Measurements from ENCODE around the gene SPSB3.

Gene SPSB3

DNA sequence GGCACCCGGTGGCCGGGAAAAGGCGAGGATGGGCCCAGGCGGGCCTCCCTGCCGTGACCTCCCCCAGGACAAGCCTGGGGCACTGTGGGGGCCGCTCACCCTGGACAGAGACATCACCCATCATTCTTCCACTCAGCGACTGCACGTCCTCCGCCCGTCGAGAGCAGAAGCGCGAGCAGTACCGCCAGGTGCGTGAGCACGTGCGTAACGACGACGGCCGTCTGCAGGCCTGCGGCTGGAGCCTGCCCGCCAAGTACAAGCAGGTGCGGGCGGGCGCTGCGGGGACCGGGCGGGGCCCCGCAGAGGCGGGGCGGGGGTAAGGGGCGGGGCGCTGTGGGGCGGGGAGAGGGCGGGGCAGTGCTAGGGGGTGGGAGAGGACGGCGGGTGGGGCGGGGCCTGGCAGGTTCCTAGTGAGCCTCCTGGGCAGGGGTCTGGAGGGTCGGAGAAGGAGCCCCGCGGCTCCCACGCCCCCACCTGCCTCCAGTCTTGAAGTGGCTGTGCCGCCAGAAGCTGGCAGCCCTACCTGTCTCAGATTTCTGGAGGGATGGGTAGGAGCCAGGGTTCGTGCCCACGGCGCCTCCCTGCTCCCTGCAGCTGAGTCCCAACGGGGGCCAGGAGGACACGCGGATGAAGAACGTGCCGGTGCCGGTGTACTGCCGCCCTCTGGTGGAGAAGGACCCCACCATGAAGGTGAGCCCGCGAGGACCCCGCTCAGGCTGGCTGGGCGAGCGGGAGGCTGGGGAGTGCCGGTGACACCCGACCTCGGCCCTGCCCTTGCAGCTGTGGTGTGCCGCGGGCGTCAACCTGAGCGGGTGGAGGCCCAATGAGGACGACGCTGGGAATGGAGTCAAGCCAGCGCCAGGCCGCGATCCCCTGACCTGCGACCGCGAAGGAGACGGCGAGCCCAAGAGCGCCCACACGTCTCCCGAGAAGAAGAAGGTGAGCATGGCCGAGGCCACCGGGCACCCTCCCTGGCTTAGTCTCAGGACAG lies 18.6 kb downstream of the SPSB3 start:
- DNase-seq (ENCODE audit: low spot score) = no peak

DNA sequence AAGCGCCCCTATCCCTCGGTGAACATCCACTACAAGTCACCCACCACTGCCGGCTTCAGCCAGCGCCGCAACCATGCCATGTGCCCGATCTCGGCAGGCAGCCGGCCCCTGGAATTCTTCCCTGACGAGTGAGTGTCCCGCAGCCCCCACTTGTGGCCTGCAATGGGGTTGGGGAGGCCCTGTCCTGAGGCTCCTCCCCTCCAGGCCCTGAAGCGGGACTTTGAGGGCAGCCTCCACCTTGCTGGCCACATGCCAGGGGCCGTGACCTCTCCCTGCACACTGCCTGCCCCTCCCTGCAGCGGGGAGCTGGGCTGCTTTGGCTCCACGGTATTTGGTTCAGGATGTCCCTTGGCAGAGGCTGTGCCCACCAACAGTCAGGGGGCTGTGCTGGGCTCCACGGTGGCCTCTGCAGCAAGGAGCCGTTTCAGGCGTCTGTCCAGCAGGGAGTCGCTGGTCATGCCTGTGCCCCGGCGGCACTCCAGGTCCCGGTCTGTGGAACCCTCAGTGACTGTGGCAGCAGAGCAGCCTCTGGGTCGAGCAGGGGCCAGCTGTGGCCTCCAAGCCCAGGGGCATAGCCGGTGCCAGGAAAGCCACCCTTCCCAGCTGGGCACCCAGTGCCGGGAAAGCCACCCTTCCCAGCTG lies 19.4 kb downstream of the SPSB3 start:
- DNase-seq (ENCODE audit: low spot score) = no peak

DNA sequence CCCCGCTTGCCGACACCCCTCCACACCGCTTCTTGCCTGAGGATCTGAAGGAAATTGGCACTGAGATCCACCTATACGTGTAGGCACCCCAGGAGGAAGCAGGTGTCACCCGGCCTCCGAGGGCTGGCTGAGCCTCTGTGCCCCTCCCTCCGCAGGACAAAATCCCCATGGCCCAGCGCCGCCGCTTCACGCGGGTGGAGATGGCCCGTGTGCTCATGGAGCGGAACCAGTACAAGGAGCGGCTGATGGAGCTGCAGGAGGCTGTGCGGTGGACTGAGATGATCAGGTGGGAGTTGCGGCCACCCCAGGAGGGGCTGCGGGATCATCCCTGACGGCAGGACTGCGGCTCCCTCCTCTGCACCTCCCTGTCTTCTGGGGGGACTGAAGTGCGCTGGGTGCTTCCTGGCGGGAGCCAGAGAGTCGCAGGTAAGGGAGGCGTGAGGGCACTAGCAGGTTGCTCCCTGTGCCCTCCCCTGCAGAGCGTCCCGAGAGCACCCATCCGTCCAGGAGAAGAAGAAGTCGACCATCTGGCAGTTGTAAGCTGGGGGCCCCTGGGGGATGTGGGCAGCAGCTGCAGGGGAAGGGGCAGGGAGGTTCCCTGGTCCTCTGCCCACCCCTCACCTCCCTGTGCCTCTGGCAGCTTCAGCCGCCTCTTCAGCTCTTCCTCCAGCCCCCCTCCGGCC lies 20.0 kb downstream of the SPSB3 start:
- DNase-seq (ENCODE audit: low spot score) = no peak

DNA sequence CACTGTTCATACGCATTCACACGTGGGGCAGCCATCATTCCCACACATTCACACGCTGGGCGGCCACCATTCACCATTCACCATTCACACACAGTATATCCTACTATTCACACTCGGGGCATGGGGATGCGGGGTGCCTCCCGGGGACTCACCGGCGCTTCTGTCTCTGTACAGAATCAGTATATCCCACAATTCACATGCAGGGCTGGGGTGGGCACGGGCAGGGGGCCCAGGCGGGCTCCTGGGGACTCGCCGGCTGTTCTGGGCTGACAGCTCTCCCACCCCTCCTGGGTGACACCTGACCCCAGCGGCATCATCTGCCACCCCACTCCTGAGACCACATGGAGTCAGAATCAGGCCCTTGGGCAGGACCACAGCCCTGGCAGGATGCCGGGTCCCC lies 20.6 kb downstream of the SPSB3 start:
- DNase-seq (ENCODE audit: low spot score) = no peak

DNA sequence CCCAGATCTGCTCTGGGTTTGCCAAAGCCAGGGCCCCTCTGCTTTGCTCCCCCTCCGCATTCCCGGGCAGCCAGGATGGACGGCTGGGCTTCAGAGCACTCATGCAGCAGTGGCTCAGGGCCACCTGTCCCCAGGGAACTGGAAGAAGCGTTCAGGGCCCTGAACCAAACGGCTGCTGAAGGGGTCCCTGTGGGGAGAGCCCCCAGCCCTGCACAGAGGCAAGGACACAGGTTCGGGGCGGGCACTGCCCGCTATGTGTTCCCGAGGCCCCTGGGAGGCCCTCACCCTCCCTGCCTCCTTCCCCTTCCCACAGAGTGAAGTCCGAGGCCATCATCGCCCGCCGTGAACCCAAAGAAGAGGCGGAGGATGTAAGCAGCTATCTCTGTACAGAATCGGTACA lies 21.5 kb downstream of the SPSB3 start:
- no peak for DNase-seq (ENCODE audit: low spot score)

DNA sequence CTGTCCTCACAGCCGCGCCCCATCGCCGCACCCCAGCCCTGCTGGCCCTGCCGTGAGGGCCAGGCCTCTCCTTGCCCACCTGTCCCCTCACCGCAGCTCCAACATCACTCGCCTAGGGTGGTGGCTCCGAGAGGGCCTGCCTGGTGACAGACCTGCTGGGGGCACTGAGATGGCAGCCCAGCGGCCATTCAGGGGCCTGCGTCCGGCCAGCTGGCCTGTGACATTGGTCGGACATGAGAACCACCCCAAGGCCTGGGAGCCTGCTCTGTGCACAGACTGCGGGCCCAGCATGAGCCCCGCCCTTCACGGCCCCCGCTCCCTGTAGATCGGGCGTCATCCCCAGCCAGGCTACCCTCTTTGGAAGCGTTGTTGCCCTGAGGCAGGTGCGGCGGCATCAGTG lies 22.9 kb downstream of the SPSB3 start:
- DNase-seq (ENCODE audit: low spot score) = no peak

DNA sequence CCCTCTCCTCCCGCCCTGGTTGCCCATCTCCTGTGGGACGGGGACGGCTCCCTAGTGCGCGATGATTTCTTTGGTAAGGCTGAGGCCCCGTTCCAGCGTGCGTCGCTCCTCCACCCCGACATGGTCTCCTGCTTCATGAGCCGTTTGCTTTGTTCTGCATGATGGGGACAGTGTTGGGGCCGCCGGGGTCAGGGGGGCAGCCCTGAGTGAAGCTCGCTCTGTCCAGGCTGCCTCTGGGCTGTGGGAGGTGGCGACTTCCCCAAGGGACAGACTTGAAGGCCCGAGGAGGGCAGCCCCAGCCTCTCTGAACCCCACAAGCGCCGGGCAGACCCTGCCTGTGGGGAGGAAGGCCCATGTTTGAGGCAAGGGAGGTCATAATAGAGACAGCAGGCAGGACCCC lies 23.4 kb downstream of the SPSB3 start:
- no peak for DNase-seq (ENCODE audit: low spot score)

DNA sequence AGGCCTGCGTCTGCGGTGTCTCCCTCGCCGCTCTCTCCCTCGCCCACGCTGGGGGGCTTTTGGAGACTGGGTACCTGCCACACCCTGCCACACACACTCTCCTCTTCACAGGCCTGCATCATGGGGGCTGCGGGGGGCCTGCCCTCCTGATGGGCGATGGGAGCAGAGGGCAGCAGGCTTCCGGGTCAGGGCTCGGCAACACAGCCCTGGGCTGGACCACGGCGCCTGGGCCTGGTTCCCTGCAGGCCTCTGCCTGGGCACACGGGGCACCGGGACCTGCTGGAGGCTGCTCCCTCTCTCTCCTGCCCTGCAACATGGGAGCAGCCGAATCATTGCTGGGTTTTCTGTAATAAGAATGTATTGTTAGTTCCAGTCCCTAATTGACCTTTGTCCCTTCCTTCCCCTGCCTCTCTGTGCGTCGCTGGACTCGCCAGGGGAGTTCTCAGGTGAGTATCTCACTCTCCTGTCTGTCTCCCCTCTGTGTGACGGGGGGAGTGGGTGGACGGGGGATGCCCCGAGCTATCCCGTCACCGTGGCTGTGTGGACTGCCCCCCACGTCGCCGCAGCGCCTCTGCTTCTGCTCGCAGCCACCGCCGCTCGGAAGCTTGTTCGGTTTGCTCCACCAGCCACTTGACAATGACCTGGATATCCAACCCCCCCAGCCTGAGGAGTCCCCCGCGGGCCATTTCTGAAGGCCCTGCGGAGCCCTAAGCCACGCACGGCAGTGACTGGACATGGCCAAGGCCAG lies 24.5 kb downstream of the SPSB3 start:
- no peak for DNase-seq (ENCODE audit: low spot score)

DNA sequence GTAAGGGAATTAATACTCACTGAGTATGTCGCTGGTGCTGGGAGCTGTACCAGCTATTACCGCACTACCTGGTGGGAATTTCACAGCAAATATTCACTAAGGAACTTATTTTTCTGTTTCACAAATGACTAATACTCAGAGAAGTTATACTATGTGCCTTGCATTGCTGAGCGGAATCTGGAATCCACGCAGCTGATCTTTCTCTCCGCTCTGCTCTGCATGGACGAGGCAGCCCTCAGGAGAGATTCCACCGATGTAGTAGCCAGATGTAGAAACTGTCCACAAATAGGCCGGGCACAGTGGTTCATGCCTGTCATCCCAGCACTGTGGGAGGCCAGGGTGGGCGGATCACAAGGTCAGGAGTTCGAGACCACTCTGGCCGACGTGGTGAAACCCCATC lies 28.2 kb downstream of the SPSB3 start:
- DNase-seq (ENCODE audit: low spot score) = no peak

DNA sequence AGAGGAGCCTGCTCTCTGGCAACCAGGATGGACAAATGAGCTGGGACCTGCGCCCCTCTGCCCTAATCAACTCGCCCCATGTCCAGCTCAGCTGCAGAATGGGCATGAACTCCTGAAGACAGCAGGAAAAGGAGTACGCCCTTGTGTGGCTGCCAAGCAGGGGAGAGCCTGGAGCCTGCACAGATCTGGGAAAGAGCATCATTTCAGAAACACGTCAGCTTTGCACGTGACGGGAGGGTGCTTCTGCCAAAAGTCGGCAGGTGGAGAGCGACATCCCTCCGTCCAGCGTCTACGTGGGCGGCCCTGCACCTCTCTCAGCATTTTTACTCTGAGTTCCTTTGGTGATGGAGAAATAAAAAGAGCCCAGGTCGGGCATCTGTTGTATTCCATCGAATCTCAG lies 29.5 kb downstream of the SPSB3 start:
- no peak for DNase-seq (ENCODE audit: low spot score)

DNA sequence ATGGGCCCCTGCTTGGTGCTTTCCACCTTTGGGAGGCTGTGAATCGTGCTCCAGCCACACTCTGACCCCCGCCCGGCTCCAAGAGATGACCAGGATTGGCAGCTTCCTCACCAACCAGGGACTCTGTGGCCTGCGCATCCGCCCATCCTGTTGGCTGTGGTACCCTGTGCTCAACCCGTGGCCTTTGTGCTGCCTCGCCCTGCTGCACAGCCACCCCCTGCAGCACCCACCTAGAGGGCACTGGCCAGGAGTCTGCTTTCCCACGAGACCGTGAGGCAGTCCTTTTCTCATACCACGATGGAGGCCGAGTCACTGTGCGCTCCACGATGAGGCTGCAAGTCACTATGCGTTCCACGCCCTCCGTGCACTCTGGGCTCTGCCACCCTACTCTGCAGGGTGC lies 30.4 kb downstream of the SPSB3 start:
- no peak for DNase-seq (ENCODE audit: low spot score)

DNA sequence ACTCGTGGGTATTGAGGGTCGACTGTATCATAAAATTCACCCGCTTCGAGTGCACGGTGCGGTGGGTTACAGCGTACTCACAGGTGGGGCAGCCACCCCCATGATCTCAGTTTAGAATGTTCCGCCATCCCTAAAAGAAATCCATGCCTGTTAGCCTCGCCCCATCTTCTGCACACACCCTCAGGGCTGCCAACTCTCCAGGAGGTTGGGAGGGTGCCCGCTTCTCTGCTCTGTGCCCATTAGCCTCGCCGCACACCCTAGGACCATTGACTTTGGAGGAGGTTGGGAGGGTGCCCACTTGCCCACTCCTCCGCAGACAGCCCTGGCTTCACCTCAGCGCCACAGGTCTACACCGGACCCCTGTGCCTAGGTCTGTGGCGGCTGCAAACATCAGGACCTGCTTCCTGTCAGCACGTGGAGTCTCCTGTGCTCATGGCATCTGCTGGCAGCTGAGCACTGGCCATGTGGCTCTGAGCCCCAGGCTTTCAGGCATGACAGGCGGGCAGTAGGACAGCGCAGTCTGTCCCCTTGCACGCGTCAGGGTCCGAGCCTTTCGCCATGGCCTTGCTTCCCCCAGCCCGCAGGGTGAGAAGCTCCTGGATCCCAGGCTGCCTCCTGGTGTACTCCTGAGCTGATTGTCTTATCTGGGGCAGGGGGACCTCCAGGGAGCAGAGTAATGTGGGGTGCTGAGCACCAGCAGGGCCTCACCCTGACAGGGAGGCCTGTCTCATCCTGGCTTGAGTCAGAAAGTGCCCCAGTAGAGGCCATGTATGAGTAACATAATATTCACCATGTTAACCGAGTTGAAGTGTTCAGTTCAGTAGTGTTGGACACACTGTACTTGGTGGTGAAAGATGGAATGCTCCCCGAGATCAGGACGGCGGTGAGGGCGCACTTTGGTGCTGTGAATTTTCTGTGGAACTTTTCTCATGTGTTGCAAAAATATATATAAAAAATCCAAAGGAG lies 32.9 kb downstream of the SPSB3 start:
- DNase-seq (ENCODE audit: low spot score) = no peak

DNA sequence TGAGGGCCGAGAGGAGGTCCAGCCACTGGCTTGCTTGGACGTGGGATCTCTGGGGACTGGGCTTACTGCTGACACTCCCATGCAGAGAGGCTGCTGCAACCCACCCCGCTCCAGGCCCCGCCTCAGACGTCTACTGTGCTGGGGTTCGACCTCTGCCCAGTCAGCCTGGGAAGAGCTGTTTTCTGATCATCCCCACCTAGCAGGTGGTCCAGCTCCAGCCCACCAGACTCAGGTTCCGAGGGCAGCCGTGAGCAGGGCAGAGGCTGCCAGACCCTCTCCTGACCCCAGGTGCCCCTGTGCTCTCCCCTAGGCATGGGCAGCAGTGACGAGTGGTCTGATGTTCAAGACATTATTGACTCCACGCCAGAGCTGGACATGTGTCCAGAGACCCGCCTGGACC lies 34.4 kb downstream of the SPSB3 start:
- no peak for DNase-seq (ENCODE audit: low spot score)

DNA sequence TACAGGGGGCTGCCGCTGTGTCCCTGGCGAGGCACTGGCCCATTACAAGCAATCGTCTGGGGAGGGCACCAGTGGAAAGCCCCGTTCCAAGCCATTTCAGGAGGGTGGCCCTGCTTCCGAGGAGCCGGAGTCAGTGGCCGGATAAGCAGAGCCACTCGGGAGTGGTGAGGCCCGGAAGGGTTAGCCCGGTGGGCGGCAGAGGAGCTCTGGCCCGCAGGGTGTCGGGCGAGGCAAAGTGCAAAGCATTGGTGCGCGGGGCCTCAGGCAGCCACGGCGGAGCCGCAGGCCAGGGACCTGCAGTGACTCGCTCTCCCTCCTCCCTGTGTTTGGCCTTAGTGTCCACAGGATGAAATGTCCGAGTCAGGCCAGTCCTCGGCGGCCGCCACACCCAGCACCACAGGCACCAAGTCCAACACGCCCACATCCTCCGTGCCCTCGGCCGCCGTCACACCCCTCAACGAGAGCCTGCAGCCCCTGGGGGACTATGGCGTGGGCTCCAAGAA lies 35.6 kb downstream of the SPSB3 start:
- DNase-seq (ENCODE audit: low spot score) = no peak

DNA sequence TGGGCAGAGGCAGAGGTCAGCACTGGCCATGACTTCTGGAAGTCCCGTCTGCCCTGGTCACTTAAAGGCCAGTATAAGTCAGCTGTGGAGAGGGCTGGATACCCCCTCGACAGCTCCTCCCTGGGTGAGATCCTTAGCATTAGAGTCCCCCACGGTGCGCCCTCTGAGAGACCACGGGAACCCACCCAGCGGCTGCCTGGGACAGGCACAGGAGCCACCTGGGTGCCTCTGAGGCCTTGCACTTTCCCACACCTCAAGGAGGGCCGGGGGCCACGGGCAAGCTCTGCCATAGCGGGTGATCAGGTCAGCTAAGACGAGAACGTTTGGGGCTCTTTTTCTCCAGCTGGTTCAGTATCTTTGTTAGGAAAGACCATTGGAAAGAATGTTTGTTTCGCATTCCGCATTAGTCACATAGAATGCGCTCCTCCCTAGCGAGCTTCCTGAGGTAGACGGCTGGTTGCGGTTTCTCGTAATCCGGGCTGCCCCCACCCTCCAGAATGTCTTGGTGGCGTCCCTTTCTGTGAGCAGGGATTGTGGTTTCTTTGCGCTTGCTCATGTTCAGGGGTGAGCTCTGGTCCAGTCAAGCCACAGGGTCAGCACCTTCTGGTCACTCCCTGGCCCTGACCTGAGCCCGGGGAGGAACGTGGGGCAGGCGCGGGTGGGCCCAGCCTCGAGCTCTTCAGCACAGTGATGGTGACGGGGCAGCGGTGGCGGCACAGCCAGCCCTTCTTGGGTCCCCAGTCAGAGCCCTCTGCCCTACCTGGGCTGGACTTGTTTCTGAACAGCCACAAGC lies 36.3 kb downstream of the SPSB3 start:
- no peak for DNase-seq (ENCODE audit: low spot score)

DNA sequence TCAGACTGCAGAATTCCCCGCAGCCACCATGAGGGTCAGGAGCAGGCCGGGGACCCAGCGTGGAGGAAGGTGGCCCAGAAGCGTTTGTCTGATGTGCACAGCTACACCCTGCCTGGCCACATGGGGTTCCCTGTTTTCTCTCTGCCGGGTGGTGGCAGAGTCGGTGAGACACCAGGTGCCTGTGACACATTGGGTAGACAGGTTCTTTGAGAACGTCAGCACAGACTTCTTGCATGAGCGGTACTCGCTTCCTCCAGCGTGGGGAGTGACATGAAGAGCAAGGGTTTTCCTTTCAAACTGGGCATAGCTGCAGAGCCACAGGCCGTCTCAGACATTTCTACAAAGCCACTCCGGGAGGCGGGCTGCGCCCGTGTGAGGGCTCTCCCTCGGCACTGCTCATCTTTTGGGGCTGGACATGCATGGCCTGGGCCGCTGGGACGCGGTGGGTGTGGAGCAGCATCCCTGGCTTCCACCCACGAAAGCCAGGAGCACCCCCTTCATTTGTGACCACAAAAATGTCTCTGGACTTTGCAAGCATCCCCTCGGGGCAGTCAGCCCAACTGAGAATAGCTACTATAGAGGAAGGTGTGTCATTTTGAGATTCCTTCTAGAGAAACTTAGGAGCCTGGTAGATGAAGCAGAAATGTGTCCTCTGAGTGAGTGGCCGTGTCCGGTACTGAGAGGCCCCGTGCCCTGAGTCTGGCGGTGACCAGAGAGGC lies 37.0 kb downstream of the SPSB3 start:
- no peak for DNase-seq (ENCODE audit: low spot score)

DNA sequence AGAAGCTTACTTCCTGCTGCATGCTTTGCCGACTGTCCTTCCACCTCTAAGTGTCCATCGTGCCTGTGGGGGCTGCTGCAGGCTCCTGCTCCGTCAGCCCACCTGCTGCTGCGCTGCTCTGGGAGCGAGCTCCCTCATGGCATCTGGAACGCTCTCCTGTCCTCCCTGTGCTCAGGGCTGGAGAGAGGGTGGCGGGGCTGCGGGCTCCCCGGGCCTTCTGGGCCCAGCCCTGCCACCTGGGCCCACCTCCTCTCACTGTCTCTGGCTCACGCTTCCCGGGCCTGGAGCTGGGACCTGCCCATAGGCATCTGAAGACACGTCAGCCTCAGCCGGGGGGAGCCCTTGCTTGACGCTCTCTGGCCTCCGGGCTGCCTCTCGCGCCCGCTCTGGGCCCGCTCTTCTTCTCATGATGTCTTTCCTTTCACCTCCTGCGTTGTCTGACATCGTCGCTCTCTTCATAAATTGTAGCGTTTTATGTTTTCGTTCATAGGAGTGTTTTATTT lies 38.0 kb downstream of the SPSB3 start:
- DNase-seq (ENCODE audit: low spot score) = no peak

DNA sequence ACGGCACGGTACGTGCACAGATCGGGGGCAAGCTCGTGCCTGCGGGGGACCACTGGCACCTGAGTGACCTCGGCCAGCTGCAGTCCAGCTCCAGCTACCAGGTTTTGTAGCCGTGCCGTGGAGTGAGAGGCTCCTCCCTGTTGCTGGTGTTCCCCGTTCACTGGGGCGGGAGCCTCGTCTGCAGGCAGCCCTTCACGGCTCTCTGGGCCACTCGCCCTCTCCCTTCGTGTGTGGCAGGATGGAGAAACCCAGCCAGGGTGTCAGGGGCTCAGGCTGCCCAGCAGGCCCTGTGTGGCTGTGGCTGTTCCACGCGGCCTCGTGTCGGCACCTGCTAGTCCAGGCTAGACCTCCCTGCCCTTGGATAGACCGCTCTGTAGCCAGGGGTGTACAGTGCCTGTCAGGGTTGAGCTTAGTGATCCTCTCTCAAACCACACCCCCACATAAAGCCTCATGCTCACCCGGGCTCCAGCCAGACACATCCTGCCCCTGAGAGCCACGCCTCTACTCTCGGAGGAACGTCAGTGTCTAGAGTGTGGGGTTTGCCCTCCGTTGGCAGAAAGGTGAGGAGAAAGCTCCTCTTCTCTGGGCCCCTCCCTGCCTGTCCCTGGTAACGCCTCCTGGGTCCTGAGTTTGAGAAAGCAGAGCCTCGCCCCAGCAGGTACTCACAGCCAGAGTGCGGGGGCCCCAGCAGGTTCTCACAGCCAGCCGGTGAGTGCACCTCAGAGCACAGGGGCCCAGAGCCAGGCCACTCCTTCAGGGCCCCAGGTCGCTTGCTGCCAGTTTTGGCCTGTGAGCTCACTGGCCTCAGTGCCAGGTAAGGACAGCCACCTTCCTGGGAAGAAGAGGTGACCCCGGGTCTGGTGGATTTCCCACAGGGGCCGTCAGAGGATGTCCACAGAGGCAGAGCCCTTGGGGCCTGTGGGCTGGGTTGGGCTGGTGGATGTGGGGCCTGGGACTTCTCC lies 38.7 kb downstream of the SPSB3 start:
- no peak for DNase-seq (ENCODE audit: low spot score)
